ENCODE results near the gene C20orf202. TPM values are rescaled to one million over a fixed set of nuclear protein-coding genes. Genes with fewer than 3 reads are reported as not detected.
A peak's percentile ranks its signal among the peaks of the same experiment; 100 is the strongest.

C20orf202 gene
- total and polyA plus RNA-seq, 9 of the 15 experiments (the other 6 are each of a cell fraction or from before 2014, with no cell fraction given) = 0.03 to 0.24 (median 0.15) TPM; not detected in 4

GRCh38 chr20:1185790-1186334 lies 17.4 kb upstream of the C20orf202 start (continued):
- TF ChIP-seq PRDM10 (IDR thresholded peaks at IDR 0.05; ENCODE audit: partially characterized antibody) = peak; percentile 43
- TF ChIP-seq ZNF589 (CRISPR knock-in tag; IDR thresholded peaks at IDR 0.05; ENCODE audit: low read depth) = no peak
- TF ChIP-seq CBFA2T3 (IDR thresholded peaks at IDR 0.05) = no peak

GRCh38 chr20:1186367-1186991 lies 16.8 kb upstream of the C20orf202 start:
- Histone ChIP-seq H3K36me3 (ENCODE audit: control insufficient read depth, insufficient read depth, low read length) (0 out of 3 replicates have a peak, but pooled peaks cover 4% of the 10 kb centered on the region), H3K4me3 (no peak overlapping the region), H3K27me3 (ENCODE audit: control insufficient read depth in 2 of 2, insufficient read depth in 2 of 2, low read length in 2 of 2) (no peaks in the 10 kb centered on the region), H3K4me1 (replicated peaks in 1 of 2; ENCODE audit: control insufficient read depth in 2 of 2, insufficient read depth in 2 of 2, low read length in 2 of 2) (peaks cover 64 to 67% of the 10 kb centered on the region in 2 experiments), H3K79me2 (ENCODE audit: control insufficient read depth, insufficient read depth, low read length) (peaks cover 24% of the 10 kb centered on the region), H3K9me1 (ENCODE audit: control insufficient read depth, insufficient read depth, low read length) (peaks cover 4% of the 10 kb centered on the region), H3K9me3 (replicated peaks; ENCODE audit: control insufficient read depth, insufficient read depth, low read depth, low read length) (no peaks in the 10 kb centered on the region), H3K9ac (ENCODE audit: insufficient read depth in 1 of 2, low read depth in 2 of 2, low read length in 2 of 2) (peak overlapping the region; percentile 60 to 81; a peak in 3 of 4 replicates), H3K4me2 (ENCODE audit: insufficient read depth, low read length) (peak overlapping the region; percentile 51), H4K20me1 (replicated peaks; ENCODE audit: control insufficient read depth, insufficient read depth, low read length) (no peaks in the 10 kb centered on the region), H3K27ac (ENCODE audit: extremely low read depth, low read depth, low read length) (peak overlapping the region; percentile 59), H2AFZ (ENCODE audit: low read depth, low read length) (peak overlapping the region; percentile 62)
- in situ Hi-C loops (cut with MboI) (no loop called here), intact Hi-C loops (cut with micrococcal nuclease) (loop anchor here (10.0 kb wide), 1 partner anchor 372 kb away; no protein-coding TSS in a partner anchor)
- ChIA-PET POLR2A (no interaction called here), CTCF (ENCODE audit: low intra/inter-chr PET ratio) (interaction anchor here (1.1 kb wide), 1 partner anchor 15 kb away, joined by 3 read pairs; no protein-coding TSS in a partner anchor)
- no TSS peak for BruUV-seq (replicated peaks)
- DNase-seq (ENCODE audit: extremely low read depth in 1 of 4, low spot score in 3 of 4) = no peak
- 66% methylated on average over 13 of the region's 13 CpGs for WGBS (ENCODE audit: insufficient coverage, low coverage, missing lambda C conversion rate)
- FAIRE-seq = no peak
- ATAC-seq = no peak
- TF ChIP-seq ZEB2 (IDR thresholded peaks at IDR 0.05) (no peak), ZBTB5 (IDR thresholded peaks at IDR 0.05) (no peak), CBFA2T2 (conservative IDR thresholded peaks at IDR 0.05) (no peak), PHF21A (IDR thresholded peaks at IDR 0.05; ENCODE audit: borderline replicate concordance, low read depth) (no peak), ZNF253 (CRISPR knock-in tag; conservative IDR thresholded peaks at IDR 0.05) (no peak), MYNN (IDR thresholded peaks at IDR 0.05) (no peak), MYNN (CRISPR knock-in tag; IDR thresholded peaks at IDR 0.05) (no peak), USF1 (CRISPR knock-in tag; IDR thresholded peaks at IDR 0.05) (0 out of 2 replicates have a peak, but pooled peaks have one; percentile 19), ZNF511 (CRISPR knock-in tag; IDR thresholded peaks at IDR 0.05) (0 out of 2 replicates have a peak, but pooled peaks have one; percentile 31), STAT5B (CRISPR knock-in tag; IDR thresholded peaks at IDR 0.05) (no peak), FOXA1 (IDR thresholded peaks at IDR 0.05; ENCODE audit: borderline replicate concordance) (no peak)
